Body of pancreas (tissue), 4 donors: ENCODE measurements around the gene SMIM11. TPM values are rescaled to one million over a fixed set of nuclear protein-coding genes. Genes with fewer than 3 reads are reported as not detected.

Experiments used
- ATAC-seq: fragments of 150-250 bp; one replicate; pipeline ENCODE4 v1.9.1; 2016
- DNase-seq, 4 donors: peaks; one replicate each; pipeline ENCODE4 v3.0.0-alpha.2; 2019
- H3K27ac ChIP-seq, 4 donors: fragments of 200-600 bp; sonication (generic); 1 replicate in 3 of 4; 2 replicates in 1 of 4; pipeline versions ENCODE4 v1.5.1 to v1.6.1; 2016 to 2019; ENCODE audit warnings: mild to moderate bottlenecking in 1 of 4, mixed read lengths in 1 of 4, moderate library complexity in 1 of 4
- H3K27me3 ChIP-seq, 2 donors: fragments of 200-600 bp; sonication (generic); one replicate each; pipeline ENCODE4 v1.6.0; 2016; ENCODE audit warnings: mild to moderate bottlenecking in 1 of 2
- H3K36me3 ChIP-seq, 2 donors: fragments of 200-600 bp; sonication (generic); replicated peaks in 1 of 2; 2 replicates each; pipeline ENCODE4 v1.5.1; 2016; ENCODE audit warnings: low read depth in 2 of 2; ENCODE audit not compliant: insufficient read depth in 1 of 2
- H3K4me1 ChIP-seq: fragments of 200-600 bp; sonication (generic); one replicate; pipeline ENCODE4 v1.6.0; 2016
- H3K4me3 ChIP-seq, 2 donors: fragments of 200-600 bp; sonication (generic); 1 replicate in 1 of 2; 2 replicates in 1 of 2; pipeline ENCODE4 v1.5.1; 2016 to 2019
- H3K9me3 ChIP-seq, 3 donors: fragments of 200-600 bp; sonication (generic); 1 replicate in 2 of 3; 2 replicates in 1 of 3; pipeline ENCODE4 v1.5.1; 2016
- POLR2A ChIP-seq, 3 donors: fragments of 450-650 bp; IDR thresholded peaks; one replicate each; pipeline ENCODE4 v1.6.1; 2016; ENCODE audit warnings: antibody characterized with exemption in 3 of 3, mild to moderate bottlenecking in 2 of 3
- WGBS, 2 donors: methylation state at CpG; one replicate each; pipeline ENCODE4 v1.1.5; 2017; 5-methylcytosine and 5-hydroxymethylcytosine counted together
- intact Hi-C: fragments of 100-400 bp; cut with DNase I; formaldehyde crosslinking; loops from one replicate; pipeline ENCODE4 v1.15.1; 2023
- total RNA-seq, 2 donors: library from RNA; depleted of rRNA; stranded (reverse); fragments of >200 nt; gene quantifications; one replicate each; pipeline ENCODE4 v1.1.0, GENCODE V29; 2016
- TF ChIP-seq, protein P1 (sequence below), 7 experiments: fragments of 450-650 bp in 4 of 7; fragments of 200-600 bp in 3 of 7; sonication (generic) in 3 of 7; IDR thresholded peaks; one replicate each; pipeline ENCODE4 v1.5.1; 2016 to 2019; ENCODE audit warnings: antibody characterized with exemption in 7 of 7

Gene SMIM11
- total RNA-seq, 2 donors from 2014 or later = 3.4 to 22.1 TPM

DNA sequence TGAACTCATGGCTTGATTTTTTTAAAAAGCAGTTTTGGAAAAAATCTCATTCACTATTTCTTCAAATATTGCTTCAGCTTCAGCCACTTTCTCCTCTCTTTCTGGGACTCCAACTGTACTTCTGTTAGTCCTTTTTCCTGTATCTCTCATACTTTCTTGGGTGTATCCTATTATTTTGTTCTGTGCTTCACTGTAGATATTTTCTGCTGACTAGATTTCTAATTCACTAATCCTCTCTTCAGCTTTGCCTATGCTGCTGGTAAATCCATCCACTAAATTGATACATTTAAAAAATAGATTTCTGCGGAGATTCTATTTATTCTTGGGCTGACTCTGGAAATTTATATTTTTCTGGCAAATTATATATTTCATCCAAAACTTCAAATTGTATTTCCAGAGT is 16.4 kb upstream of the SMIM11 start:
- Histone ChIP-seq H3K9me3 (no peaks in the 10 kb centered on the region), H3K4me1 (no peaks in the 10 kb centered on the region), H3K4me3 (no peak overlapping the region), H3K27me3 (no peaks in the 10 kb centered on the region), H3K27ac (no peak overlapping the region), H3K36me3 (no peaks in the 10 kb centered on the region)
- 40 to 93% methylated on average over 1 of the region's 1 CpG for WGBS, 2 donors
- no peak for DNase-seq
- intact Hi-C loops = no loop called here
- TF ChIP-seq POLR2A (IDR thresholded peaks at IDR 0.05) = no peak
- TF ChIP-seq, protein P1, sequence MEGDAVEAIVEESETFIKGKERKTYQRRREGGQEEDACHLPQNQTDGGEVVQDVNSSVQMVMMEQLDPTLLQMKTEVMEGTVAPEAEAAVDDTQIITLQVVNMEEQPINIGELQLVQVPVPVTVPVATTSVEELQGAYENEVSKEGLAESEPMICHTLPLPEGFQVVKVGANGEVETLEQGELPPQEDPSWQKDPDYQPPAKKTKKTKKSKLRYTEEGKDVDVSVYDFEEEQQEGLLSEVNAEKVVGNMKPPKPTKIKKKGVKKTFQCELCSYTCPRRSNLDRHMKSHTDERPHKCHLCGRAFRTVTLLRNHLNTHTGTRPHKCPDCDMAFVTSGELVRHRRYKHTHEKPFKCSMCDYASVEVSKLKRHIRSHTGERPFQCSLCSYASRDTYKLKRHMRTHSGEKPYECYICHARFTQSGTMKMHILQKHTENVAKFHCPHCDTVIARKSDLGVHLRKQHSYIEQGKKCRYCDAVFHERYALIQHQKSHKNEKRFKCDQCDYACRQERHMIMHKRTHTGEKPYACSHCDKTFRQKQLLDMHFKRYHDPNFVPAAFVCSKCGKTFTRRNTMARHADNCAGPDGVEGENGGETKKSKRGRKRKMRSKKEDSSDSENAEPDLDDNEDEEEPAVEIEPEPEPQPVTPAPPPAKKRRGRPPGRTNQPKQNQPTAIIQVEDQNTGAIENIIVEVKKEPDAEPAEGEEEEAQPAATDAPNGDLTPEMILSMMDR (IDR thresholded peaks at IDR 0.05) = no peak
- no peak for ATAC-seq

- no peak overlapping the region for H3K4me3 ChIP-seq
- DNase-seq = peak in 1 of 4 donors; percentile 5
- H3K27me3 ChIP-seq = no peaks in the 10 kb centered on the region
- no peaks in the 10 kb centered on the region for H3K9me3 ChIP-seq
- 74 to 75% methylated on average over 12 of the region's 12 CpGs for WGBS, 2 donors
- intact Hi-C loops = no loop called here
- H3K36me3 ChIP-seq = no peaks in the 10 kb centered on the region
- no peaks in the 10 kb centered on the region for H3K4me1 ChIP-seq
- H3K27ac ChIP-seq = no peak overlapping the region
- ATAC-seq = no peak
- no peak for TF ChIP-seq POLR2A (IDR thresholded peaks at IDR 0.05)
- TF ChIP-seq, protein P1 (IDR thresholded peaks at IDR 0.05) = no peak
These were observed 14.6 kb upstream of the SMIM11 start for GRCh38 chr21:34360488-34361241.

DNA sequence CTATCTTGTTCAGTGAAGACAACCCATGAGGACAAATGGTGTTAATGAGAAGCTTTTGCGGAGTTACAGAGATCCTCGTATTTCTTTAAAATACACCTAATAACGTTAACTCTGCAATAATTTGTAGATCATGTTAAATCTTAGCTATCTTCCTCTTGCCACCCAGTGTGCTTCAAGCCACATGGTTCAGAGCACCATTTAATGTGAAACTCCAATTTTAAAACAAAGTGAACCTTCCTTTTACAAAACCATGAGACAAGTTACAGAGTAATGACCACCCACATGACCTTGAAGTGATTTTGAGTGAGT is 13.2 kb upstream of the SMIM11 start:
- Histone ChIP-seq H3K27me3 (no peaks in the 10 kb centered on the region), H3K36me3 (no peaks in the 10 kb centered on the region), H3K4me3 (no peak overlapping the region), H3K4me1 (no peaks in the 10 kb centered on the region), H3K9me3 (no peaks in the 10 kb centered on the region), H3K27ac (no peak overlapping the region)
- ATAC-seq (peak; percentile 23), DNase-seq (no peak)
- TF ChIP-seq, protein P1 (IDR thresholded peaks at IDR 0.05) = no peak
- no peak for TF ChIP-seq POLR2A (IDR thresholded peaks at IDR 0.05)
- WGBS, 2 donors = 3% methylated on average over 3 of the region's 3 CpGs
- intact Hi-C loops = no loop called here

DNA sequence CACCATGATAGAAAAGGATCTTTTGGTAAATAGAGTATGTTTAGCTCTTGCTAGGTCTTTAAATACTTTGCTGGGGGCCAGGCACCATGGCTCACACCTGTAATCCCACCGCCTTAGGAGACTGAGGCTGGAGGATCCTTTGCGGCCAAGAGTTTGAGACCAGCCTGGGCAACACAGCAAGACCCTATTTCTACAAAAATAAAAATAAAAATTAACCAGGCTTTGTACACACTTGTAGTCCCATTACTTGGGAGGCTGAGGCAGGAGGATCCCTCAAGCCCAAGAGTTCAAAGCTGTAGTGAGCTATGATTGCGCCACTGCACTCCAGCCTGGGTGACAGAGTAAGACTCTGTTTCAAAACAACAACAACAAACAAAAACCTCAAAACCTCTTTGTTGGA is 12.6 kb upstream of the SMIM11 start:
- H3K4me1 ChIP-seq = no peaks in the 10 kb centered on the region
- TF ChIP-seq POLR2A (IDR thresholded peaks at IDR 0.05) = no peak
- TF ChIP-seq, protein P1 (IDR thresholded peaks at IDR 0.05) = no peak
- H3K36me3 ChIP-seq = no peaks in the 10 kb centered on the region
- H3K27me3 ChIP-seq = no peaks in the 10 kb centered on the region
- 99 to 100% methylated on average over 3 of the region's 3 CpGs for WGBS, 2 donors
- intact Hi-C loops = no loop called here
- ATAC-seq (no peak), DNase-seq (peak in 1 of 4 donors; percentile 1)
- H3K9me3 ChIP-seq = no peaks in the 10 kb centered on the region
- H3K27ac ChIP-seq = no peak overlapping the region
- no peak overlapping the region for H3K4me3 ChIP-seq

GRCh38 chr21:34363733-34364132 is 11.6 kb upstream of the SMIM11 start, which contains the start of gene KCNE2:
Gene KCNE2, plus strand, starts transcription at chr21:34364006. Its CDS starts 6,473 bp downstream, at chr21:34370479.
- 42 to 72% methylated on average over 3 of the region's 3 CpGs for WGBS, 2 donors
- Histone ChIP-seq H3K4me3 (no peak within 1 kb of the TSS), H3K9me3 (no peaks in the 10 kb centered on the region), H3K36me3 (no peaks in the 10 kb centered on the region), H3K27ac (no peak within 1 kb of the TSS), H3K4me1 (no peaks in the 10 kb centered on the region), H3K27me3 (no peaks in the 10 kb centered on the region)
- intact Hi-C loops = no loop called here
- ATAC-seq (no peak), DNase-seq (peak in 1 of 4 donors; percentile 5)
- TF ChIP-seq, protein P1 (IDR thresholded peaks at IDR 0.05) = no peak
- TF ChIP-seq POLR2A (IDR thresholded peaks at IDR 0.05) = no peak
